ENCODE data around the gene PRRT1.
"Not testable (repeated sequence)": the region's sequence is repeated elsewhere in the genome, so short reads cannot be mapped to it uniquely, and the experiment has no call there.

PRRT1 gene

DNA sequence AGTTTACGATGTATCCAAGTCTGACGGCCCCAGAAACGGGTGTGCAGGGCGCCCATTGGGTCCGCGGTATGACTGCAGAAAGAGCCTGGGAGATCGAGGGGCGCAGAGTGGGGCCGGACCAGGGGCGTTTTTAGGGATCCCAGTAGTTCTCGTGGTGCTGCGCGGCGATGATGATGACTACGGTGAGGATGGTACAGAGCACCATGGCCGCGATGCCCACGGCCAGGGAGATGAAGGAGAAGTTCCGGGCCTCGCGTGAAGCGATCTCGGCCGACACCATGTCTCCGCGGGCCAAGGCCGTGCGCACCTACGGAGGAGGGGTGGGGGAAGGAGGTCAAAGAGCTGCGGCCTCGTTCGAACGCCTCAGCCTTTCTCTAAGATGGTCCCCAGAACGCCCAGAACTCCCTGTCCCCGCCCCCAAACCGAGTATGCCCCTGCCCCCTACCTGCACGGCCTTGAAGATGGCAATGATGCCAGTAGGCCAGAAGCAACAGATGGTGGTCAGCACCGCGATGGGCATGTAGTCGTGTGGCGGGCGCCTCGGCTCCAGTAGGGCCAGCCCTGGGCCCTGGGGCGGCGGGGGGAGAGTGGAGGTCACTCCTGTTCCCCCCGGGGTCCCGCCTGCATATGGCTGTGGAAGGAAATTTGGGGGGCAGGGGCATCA is 2.5 kb downstream of the PRRT1 start:
- DNase-seq = no peak

DNA sequence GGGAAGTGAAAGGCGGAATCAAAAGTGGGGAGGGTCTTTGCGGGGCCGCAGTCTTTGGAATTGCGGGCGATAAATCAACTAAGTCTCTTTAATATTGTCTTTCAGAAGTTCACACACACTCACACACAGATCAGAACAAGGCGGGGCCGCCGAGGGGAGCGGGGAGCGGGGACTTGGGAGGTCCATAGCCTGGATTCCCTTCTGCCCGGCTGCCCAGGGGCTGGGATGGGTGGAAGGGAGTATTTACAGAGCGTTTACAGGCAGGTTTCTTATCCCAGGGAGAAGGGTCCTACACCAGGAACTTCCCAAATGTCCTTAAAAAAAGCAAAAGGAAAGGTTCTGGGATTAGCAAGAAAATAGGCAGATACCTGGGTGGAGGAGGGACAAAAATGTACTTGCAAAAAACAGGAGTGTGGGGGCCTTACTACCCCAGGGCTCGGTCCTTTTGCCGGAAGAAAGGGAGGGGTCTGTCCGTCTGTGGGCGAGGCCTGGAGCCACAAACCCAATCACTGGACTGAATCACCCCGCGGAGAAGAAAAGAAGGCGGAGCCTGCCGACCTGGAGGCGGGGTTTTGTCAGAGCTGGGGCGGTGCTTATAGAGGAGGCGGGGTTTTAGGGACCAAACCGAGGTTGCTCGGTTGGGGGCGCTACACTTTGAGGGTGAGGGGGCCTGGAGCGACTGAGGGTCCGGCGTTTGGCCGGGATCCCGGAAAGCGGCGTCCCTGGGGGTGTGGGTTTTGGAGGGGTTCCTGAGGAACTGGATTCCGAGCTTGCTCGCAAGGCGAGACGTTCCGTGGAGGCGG is 3.2 kb downstream of the PRRT1 start:
- no peak for DNase-seq

DNA sequence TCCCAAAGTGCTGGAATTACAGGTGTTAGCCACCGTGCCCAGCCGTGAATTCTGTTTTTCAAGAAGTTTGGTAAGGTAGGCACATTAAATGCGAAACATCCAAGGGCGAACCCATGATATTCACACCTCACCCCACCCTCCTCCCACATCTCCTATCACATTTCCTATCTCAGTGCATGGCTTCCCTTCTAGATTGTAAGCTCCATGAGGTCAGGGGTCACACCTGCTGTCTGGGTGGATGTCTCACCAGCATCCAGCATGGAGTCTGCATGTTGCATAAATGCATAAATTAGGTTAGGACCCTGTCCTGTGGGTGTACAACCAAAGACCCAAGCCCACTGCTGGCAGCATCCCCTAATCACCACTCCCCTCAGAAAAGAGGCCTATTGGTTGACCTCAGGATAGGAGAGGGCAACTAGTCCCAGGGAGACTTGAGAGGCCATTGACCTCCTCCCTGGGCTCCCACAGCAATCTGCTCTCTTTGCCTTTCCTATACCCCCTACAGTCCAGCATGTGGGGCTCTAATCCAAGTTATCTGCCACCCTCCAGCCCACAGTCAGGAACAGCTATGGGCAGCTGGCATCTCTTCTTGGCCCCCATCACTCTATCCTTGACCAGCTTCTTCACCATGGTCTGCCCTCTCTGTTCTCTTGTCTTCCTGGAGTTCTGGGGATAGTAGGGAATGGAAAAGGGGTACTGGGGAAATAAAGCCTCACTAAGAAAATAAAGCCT is 4.2 kb downstream of the PRRT1 start:
- no peak for DNase-seq

DNA sequence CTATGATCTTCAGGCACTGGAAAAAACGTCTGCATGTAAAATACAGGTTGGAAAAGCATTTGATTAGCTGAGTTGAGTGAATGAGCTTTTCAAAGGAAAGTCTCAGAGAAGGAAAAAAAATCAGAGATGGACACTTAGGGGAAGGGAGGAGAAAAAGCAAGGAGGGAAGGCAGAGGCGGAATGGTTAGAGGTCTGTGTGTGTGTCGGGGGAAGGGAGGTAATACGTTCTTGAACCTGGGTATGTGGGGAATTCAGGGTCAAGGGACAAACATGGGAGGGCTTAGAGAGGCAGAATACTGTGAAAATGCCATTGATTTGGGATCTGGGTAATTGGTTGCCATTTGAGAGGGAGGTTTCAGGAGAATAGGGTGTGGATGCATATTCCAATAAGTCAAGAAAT is 5.1 kb downstream of the PRRT1 start:
- DNase-seq = no peak

DNA sequence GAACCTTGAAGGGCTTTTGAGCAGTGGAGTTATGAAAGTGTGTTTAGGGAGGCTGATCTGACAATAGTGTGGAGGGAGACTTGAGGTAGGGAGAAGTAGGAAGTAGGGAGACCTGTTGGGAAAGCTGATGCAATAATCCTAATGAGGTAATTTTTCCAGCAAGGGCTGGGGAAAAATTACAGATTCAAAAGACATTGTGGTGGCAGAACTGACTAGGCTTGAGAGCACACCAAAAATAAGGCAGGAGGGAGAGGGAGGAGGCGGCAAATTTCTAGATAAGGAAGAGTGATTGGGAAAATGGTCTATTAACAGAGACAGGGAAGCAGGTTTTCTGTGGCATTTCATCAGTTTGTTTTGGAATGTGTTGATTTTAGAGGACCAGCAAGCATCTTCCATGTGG is 5.5 kb downstream of the PRRT1 start:
- DNase-seq = no peak

DNA sequence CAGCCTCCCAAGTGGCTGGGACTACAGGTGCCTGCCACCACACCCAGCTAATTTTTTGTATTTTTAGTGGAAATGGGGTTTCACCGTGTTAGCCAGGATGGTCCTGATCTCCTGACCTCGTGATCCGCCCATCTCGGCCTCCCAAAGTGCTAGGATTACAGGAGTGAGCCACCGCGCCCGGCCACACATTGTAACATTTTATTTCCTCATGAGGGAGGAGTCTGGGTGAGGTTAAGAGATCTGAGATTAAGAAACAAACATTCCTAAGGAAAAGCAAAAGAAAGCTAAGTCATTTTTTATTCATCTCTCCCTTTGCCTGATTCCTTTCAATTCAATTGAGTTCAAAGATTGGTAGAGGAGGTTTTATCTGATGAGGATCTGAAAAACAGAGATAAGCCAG is 7.5 kb downstream of the PRRT1 start:
- not testable (repeated sequence) for DNase-seq

DNA sequence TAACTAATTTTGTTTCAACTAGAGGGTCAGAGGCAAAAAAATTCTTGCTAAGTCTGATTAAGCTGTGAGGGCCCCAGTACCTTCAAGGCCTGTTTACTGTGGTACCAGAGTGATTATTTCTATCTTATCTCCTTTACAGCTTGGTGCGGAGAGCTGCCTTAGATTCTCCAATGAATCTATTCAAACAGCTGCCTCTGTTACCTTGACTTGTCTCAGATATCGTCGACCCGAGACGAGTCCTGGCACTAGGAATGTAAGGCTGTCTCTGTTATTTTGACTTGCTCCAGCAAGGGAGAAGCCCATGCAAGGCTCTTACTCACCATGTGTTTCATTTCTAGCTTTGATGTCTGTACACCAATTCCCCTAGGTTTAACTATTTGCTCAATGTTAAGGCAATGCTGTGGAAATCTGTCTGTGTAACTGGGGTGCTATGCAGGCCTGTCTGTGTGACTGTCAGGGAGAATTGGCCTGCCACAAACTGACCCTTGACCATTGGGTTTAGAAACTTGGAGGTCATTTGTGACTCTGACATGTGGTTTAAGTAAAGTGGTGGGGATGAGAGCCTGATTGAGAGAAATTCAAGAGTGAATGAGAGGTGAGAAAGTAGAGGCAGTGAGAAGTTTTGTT is 11.2 kb downstream of the PRRT1 start:
- DNase-seq = no peak

DNA sequence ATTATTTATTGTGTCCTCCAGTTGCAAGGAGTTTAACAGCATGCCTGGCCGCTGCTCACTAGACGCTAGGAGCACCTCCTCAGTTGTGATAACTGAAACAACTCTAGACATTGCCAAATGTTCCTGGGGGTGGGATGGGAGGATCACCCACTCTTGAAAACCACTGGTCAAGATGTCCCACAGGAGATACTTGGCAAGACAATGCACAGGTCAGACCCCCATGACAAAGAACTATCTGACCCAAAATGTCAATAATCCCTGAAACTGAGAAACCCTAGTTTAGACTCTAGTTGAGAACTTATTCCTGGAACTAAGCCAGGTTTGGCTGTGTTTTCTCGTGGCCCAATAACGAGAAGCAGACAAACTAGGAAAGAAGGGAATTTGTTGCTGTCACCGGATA is 12.1 kb downstream of the PRRT1 start:
- DNase-seq = no peak

DNA sequence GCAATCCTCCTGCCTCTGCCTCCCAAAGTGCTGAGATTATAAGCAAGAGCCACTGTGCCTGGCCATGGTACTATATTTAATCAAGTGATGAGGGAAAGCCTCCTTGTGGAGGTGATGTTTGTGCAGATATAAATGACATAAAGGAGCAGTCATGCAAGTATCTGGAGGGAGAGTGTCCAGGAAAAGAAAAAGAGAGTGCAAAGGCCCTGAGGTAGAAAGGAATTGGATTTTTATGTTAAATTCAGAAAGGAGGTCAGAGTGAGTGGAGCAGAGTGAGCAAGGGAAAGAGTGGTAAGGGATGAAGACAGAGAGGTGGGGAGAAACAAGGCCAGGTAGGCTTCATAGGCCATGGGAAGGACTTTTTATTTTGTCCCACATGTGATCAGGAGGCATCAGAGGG is 14.3 kb downstream of the PRRT1 start:
- DNase-seq = no peak

DNA sequence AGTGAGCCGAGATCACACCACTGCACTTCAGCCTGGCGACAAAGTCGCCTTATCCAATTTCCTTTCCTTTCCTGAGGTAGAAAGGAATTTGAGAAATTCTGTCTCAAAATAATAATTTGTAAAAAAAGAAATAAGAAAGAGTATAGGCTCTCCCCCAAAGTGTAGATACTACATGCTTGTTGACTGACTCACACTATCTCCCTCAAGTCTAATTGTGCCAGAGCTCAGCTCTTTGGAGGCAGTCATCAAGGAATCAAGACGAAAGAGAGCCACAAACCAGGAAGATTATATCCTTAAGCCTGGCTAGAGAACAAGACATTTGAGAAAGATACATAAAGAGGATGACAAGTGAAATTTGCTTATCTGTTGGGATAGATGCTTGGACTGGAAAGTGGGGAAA is 18.0 kb downstream of the PRRT1 start:
- DNase-seq = no peak

DNA sequence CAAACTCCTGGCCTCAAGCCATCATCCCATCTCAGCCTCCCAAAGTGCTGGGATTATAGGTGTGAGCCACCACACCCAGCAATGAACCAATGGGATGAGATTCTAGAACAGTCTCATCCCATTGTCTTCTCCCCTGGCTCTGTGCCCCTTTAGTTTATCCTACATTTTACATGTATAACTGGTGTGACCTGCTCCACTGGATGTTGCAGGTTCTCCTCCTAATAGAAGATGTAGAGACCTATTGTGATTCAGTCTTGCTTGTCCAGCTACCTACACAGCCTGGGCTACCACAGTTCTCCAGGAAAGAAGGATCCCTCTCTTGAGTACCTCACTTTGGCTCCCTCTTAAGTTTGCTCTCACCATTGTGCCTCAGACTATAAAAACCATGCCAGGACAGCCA is 19.6 kb downstream of the PRRT1 start:
- no peak for DNase-seq

DNA sequence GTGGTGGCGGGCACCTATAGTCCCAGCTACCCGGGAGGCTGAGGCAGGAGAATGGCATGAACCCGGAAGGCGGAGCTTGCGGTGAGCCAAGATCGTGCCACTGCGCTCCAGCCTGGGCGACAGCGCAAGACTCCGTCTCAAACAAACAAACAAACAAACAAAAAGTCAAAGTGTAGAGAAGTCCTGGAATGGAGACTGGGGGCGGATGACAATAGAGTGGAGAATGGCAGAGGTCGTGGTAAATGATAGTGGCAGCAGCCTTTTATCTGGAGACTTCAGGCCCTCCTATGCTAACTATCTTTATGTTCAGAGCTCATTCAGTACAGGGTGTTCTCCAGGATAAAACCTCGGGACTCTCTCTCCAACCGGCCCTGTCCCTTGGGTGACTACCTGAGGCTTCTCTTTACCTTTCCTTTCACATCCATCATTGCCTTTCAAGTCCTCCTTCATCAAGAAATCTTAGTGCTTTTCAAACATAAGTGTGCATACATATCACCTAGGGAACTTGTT is 20.2 kb downstream of the PRRT1 start:
- DNase-seq = no peak

DNA sequence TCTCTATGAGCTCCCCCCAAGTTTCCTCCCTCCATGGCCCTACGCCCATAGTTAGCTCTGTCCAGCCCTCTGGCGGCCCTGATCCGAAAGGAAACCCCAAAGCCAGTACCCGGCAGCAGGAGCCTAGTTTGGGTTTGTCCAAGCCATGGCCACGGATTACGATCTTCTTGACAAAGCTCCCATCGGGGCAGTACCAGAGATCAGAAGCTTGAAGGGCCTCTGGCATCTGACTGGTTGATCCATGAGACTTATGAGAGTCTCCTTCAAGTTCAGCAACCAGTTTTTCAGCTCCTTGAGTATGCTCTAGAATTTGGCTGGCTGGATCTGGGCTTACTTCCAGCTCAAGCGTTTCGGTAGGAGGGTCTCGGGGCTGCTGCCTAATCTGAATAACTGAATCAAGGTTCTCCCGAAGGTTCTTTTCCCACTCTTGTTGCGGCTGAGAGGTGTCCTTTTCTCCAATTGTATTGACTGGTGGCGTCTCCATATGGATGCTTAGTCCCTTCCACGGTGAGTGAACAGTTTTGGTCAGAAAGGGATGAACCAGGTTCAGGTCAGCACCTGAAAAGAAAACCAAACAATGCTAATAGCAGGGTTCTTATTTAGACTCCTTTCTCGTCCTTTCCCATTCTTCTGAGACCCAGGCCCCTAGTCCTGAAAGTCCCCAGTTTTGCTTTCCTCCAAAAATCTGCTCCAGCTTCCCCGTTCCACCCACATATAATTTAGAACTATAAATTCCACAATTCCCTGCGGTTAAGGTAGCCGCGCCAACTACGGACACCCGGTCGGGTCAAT is 22.2 kb downstream of the PRRT1 start:
- DNase-seq = no peak

DNA sequence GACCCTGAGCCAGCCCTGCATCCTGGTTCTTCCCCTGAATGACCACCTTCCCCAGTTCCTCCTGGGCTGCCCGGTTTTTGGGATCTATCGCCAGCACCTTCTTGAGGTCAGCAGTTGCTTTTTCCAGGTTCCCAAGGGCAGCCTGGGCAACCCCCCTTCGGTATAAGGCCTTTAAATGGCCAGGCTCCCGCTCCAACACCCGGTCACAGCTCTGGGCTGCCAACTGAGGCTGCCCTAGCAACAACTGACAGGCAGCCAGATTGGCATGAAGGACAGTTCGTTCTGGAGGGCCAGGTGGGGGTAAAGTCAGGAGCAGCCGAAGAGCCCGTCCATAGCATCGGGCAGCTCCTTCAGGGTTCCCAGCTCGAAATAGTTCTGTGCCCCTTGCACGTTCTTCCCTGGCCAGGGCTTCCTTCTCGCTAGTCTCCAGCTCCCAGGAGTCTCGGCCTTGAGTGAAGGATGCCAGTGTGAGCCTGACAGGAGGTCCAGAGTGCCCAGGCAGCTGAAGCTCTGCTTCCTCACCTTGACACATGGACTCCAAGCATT is 22.9 kb downstream of the PRRT1 start:
- no peak for DNase-seq

DNA sequence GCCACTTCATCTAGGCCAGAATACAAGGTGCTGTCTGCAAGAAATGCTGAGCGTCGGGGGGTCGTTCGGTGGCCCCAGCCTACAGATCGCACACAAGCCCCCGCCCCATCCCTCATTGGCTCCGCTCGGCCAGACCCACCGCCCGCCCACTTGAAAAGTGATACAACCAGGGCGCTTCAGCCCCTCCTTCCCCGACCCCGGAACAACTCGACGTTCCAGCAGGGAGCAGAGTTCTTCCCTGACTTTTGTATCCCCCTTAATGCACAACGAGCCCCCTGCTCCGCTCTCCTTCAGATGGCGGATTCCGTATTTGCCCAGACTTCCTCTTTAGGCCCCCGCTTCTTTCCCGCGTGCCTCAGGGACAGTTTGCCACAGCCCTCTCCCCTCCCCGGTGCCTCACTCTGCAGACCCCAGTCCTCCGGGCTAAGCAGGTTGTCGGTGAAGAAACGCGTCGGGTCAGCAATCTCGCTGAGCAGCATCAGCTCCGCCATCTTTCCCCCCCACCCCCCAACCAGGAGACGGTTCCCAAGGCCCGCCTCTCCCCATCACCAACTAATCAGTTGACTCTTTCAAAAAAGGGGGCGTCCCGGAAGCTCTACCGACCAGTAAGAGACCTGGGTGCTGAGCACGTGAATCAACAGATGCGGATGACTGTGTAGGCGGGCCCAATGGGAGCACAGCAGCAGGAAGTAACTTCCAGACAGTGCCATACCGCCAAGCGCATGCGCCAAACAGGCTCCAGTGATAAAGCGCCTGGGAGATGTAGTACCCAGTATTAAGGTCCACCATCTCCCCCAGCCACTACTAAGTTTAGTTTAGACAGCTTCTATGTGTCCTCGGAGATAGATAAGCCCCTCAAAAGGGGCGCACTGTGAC is 23.8 kb downstream of the PRRT1 start, which contains the start of gene ATF6B:
TSS of gene ATF6B (minus strand) at position 530 of the 876 bp plus-strand sequence. CDS start at position 491, 39 bp downstream.
- peak; percentile 96 to 98 for DNase-seq

DNA sequence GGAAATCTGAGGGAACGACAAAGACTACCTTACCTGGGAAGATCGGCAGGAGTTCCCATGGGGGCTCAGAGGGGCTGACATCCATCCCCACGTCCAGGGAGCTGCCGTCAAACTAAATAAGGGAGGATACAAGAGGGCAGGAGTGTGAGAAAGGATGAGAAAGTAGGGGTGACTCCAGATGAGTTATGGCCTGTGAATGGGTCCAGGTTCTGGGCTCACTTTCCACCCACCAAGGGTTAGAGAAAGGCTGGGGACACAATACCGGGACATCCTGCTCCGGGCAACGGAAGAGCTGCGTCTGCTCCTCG is 24.4 kb downstream of the PRRT1 start:
- no peak for DNase-seq

DNA sequence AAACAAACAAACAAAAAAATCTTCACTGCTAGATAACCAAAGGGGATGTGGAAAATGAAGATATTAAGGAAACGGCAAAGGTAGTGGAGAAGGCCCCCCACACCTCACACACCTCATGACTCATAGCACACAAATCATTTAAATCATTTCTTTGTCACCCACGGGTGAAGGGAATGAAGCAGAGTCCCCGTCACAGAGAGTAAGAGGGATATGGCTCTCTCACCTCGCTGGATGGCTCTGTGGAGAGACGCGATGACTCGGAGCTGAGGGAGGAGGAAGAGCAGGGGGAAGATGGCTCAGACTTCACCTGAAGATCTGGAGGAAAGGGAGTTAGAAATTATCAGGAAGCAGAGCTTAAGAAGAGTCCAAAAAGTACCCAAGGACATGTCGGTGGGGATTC is 24.9 kb downstream of the PRRT1 start:
- DNase-seq = no peak

DNA sequence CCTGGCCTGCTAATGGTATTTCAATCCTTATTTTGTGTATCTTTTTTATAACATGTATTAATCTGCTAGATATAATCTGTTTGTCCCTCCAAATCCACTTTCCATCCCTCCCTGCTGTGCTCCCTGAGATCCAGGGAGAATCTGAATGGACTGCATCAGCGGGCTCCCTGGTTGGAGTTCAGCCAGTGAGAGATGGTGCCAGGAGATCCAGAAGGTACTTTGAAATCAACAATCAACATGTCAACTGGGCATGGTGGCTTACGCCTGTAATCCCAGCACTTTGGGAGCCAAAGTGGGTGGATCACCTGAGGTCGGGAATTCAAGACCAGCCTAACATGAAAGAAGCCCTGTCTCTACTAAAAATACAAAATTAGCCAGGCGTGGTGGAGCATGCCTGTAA is 28.1 kb downstream of the PRRT1 start:
- DNase-seq = no peak

DNA sequence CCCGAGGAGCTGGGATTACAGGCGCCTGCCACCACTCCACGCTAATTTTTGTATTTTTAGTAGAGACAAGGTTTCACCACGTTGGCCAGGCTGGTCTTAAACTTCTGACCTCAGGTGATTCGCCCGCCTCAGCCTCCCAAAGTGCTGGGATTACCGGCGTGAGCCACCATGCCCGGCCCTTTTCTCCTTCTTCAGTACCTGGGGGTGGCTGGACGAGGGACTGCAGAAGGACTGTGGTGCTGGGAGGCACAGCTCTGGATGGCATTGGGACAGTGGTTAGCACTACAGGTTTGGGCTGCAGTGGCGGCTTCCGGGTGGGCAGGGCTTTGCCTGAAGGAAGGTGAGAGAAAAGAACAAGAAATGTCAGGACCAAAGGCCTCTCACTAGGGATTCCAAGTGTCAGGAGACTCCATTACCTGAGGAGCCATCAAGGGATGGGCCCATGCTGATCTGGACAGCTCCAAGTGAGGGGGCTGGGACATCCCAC is 31.1 kb downstream of the PRRT1 start:
- no peak for DNase-seq

DNA sequence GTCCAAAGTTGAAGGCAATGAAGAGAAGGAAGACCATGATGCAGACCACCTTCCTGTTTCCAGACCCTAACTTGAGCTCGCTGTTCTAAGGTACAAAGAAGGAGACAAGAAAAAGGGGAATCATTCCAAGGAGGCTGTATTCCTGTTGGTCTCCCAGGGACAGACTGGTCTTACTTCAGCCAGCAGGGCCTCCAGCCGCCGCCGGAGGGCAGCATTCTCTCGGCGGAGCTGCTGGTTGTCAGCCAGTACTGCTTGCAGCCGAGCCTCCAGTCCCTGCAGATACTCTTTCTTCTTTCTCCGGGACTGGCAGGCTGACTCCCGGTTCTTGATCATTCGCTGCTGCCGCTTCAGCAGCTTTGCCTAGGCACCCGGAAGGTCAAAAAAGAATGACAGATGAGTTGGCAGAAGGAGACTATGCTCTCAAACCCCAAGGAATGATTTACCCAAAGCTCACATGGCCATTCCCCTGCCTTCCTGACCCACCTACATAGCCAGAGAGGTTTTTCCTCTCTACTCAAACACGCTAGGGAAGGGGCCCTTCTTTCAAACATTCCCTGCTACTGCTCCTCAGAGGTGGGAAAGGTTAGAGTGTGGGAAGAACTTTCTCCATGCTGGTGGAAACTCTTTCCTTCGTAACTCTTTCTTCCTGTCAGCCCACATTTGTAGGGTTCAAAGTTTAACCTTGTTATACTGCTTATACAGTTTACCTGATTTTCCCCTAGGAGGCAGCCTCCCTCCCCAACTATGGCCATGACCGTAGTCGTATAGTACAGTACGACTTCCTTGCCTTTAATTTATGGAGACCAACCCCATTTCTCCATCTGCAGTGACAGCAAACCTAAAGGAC is 32.7 kb downstream of the PRRT1 start:
- peak; percentile 35 to 72 for DNase-seq

Measured in NCI-H446 (cell line).